K562 (cell line): ENCODE results near the gene KBTBD12. TPM values are rescaled to one million over a fixed set of nuclear protein-coding genes. Genes with fewer than 3 reads are reported as not detected.

Source experiments
- ATAC-seq: fragments of 200-7000 bp; cut with Tn5 transposase; 3 replicates; pipeline ENCODE4 v1.9.1; 2020; ENCODE audit warnings: moderate library complexity
- BruUV-seq: library from RNA; stranded (reverse); fragments of 400-500 nt; replicated peaks from 2 replicates; lab custom pipeline; 2021; lab: Mats Ljungman, UMichigan
- CTCF ChIA-PET: fragments of 300-600 bp; formaldehyde crosslinking; extraction: SDS; loops from one replicate; lab custom pipeline; 2021; ENCODE audit warnings: low intra/inter-chr PET ratio; lab: Yijun Ruan, JAX
- POLR2A ChIA-PET: fragments of 300-600, 350-650 bp; sonication (Branson Sonifier 250); formaldehyde crosslinking; extraction: SDS; loops from one replicate; lab custom pipeline; 2021; ENCODE audit warnings: antibody characterized with exemption, inconsistent platforms; lab: Yijun Ruan, JAX
- DNase-seq, 4 experiments: peaks; one replicate each; pipeline versions ENCODE4 v3.0.0 to v3.0.0-alpha.2; 2011 to 2018; ENCODE audit warnings: low spot score in 3 of 4, mixed read lengths in 3 of 4; ENCODE audit errors: extremely low read depth in 1 of 4
- FAIRE-seq: peaks from 2 replicates; lab custom pipeline; 2011; peaks lifted over from hg19 to GRCh38; lab: Jason Lieb, UNC
- H2AFZ ChIP-seq: 2 replicates; pipeline ENCODE4 v1.6.0; 2011; ENCODE audit warnings: low read depth, low read length, control low read depth, inconsistent platforms
- H3K27ac ChIP-seq: fragments of 200-600 bp; 3 replicates; pipeline ENCODE4 v1.8.0; 2011; ENCODE audit warnings: low read depth, mild to moderate bottlenecking, control low read depth, inconsistent platforms, low read length, moderate library complexity, mixed read lengths; ENCODE audit errors: extremely low read depth
- H3K27me3 ChIP-seq, 2 experiments: fragments of 300-600 bp in 1 of 2; 2 replicates in 1 of 2; 3 replicates in 1 of 2; pipeline versions ENCODE4 v1.6.0 to v1.8.0; 2011; ENCODE audit warnings: inconsistent platforms in 2 of 2, low read length in 2 of 2, mild to moderate bottlenecking in 1 of 2, mixed read lengths in 1 of 2, moderate library complexity in 1 of 2; ENCODE audit not compliant: control insufficient read depth in 2 of 2, insufficient read depth in 2 of 2
- H3K36me3 ChIP-seq: fragments of 300-600 bp; 3 replicates; pipeline ENCODE4 v1.8.0; 2011; ENCODE audit warnings: mild to moderate bottlenecking, low read length, inconsistent platforms; ENCODE audit not compliant: control insufficient read depth, insufficient read depth
- H3K4me1 ChIP-seq, 2 experiments: fragments of 200-600 bp in 1 of 2; replicated peaks in 1 of 2; 2 replicates in 1 of 2; 3 replicates in 1 of 2; pipeline versions ENCODE4 v1.5.1 to v1.8.0; 2011; ENCODE audit warnings: inconsistent platforms in 2 of 2, low read length in 2 of 2, mild to moderate bottlenecking in 1 of 2, mixed read lengths in 1 of 2, moderate library complexity in 1 of 2; ENCODE audit not compliant: control insufficient read depth in 2 of 2, insufficient read depth in 2 of 2
- H3K4me2 ChIP-seq: 2 replicates; pipeline ENCODE4 v1.6.1; 2011; ENCODE audit warnings: low read length, control low read depth, inconsistent platforms, mixed read lengths; ENCODE audit not compliant: insufficient read depth
- H3K4me3 ChIP-seq: fragments of 200-600 bp; sonication (generic), shearing (Covaris generic); 2 replicates; pipeline ENCODE4 v1.5.1; 2016; ENCODE audit warnings: control low read depth, inconsistent platforms
- H3K79me2 ChIP-seq: fragments of 200-600 bp; 3 replicates; pipeline ENCODE4 v1.8.0; 2011; ENCODE audit warnings: low read length, inconsistent platforms; ENCODE audit not compliant: control insufficient read depth, insufficient read depth
- H3K9ac ChIP-seq, 2 experiments: 2 replicates each; pipeline versions ENCODE4 v1.6.0 to v1.6.1; 2011; ENCODE audit warnings: low read depth in 2 of 2, low read length in 2 of 2, control low read depth in 1 of 2, inconsistent platforms in 1 of 2, mild to moderate bottlenecking in 1 of 2, mixed read lengths in 1 of 2; ENCODE audit not compliant: insufficient read depth in 1 of 2
- H3K9me1 ChIP-seq: one replicate; pipeline ENCODE4 v1.6.0; 2011; ENCODE audit warnings: inconsistent platforms, mild to moderate bottlenecking, low read length, moderate library complexity; ENCODE audit not compliant: control insufficient read depth, insufficient read depth
- H3K9me3 ChIP-seq: replicated peaks from 2 replicates; pipeline ENCODE4 v1.5.1; 2011; ENCODE audit warnings: low read depth, low read length, inconsistent platforms; ENCODE audit not compliant: control insufficient read depth, insufficient read depth
- H4K20me1 ChIP-seq: replicated peaks from 2 replicates; pipeline ENCODE4 v1.6.1; 2011; ENCODE audit warnings: low read length, inconsistent platforms, mixed read lengths; ENCODE audit not compliant: control insufficient read depth, insufficient read depth
- DPF2 ChIP-seq: fragments of 450-650 bp; IDR thresholded peaks from 2 replicates; pipeline ENCODE4 v1.6.1; 2016
- KLF6 ChIP-seq: fragments of 250-450 bp; sonication (Bioruptor Pico); IDR thresholded peaks from 2 replicates; pipeline ENCODE4 v1.4.0; 2020; ENCODE audit warnings: mild to moderate bottlenecking, moderate library complexity, borderline replicate concordance
- RBM39 ChIP-seq: fragments of 200-400 bp; formaldehyde crosslinking; optimal IDR thresholded peaks from 2 replicates; pipeline ENCODE3; 2018; ENCODE audit warnings: low read depth, low read length
- WGBS: fragments of 100-300 bp; shearing (Covaris generic); methylation state at CpG from one replicate; pipeline ENCODE4 v1.1.6; 2016; ENCODE audit warnings: low coverage, mixed read lengths; ENCODE audit not compliant: insufficient coverage; ENCODE audit errors: missing lambda C conversion rate; 5-methylcytosine and 5-hydroxymethylcytosine counted together
- in situ Hi-C: fragments of 300-500 bp; cut with MboI; formaldehyde crosslinking; loops from 4 replicates; pipeline ENCODE4 v1.15.0; 2018; ENCODE audit warnings: inconsistent platforms, mixed read lengths
- intact Hi-C: fragments of 100-400 bp; cut with micrococcal nuclease; formaldehyde crosslinking; loops from 2 replicates; pipeline ENCODE4 v1.14.2; 2022
- polyA plus RNA-seq, 8 experiments: library from polyadenylated mRNA; depleted of rRNA in 4 of 8; stranded (reverse) in 5 of 8; unstranded in 3 of 8; fragments of >200 nt; fragmentation: Nextera tagmentation in 2 of 8; fragmentation: Illumina TruSeq in 1 of 8; extraction: Ambion mirVana in 2 of 8; extraction: Trizol in 1 of 8; gene quantifications; 2 replicates each; pipeline versions ENCODE4 v1.2.1 to v1.2.3, GENCODE V29; 2011 to 2014; ENCODE audit warnings: inconsistent platforms in 1 of 8, missing spikeins in 1 of 8
- total RNA-seq, 7 experiments: library from RNA; depleted of rRNA in 6 of 7; stranded (reverse); fragments of >200 nt in 6 of 7; fragmentation: Illumina TruSeq in 2 of 7; extraction: Trizol in 2 of 7; gene quantifications; 2 replicates each; pipeline versions ENCODE4 v1.2.1 to v1.2.3, GENCODE V29; 2011 to 2021; ENCODE audit warnings: low replicate concordance in 1 of 7
- TF ChIP-seq, protein P1 (sequence below): fragments of 450-650 bp; IDR thresholded peaks from 2 replicates; pipeline ENCODE4 v1.6.1; 2018; ENCODE audit not compliant: partially characterized antibody

KBTBD12 gene
- total and polyA plus RNA-seq, 9 of the 15 experiments (the other 6 are each of a cell fraction or from before 2014, with no cell fraction given) = not detected

DNA sequence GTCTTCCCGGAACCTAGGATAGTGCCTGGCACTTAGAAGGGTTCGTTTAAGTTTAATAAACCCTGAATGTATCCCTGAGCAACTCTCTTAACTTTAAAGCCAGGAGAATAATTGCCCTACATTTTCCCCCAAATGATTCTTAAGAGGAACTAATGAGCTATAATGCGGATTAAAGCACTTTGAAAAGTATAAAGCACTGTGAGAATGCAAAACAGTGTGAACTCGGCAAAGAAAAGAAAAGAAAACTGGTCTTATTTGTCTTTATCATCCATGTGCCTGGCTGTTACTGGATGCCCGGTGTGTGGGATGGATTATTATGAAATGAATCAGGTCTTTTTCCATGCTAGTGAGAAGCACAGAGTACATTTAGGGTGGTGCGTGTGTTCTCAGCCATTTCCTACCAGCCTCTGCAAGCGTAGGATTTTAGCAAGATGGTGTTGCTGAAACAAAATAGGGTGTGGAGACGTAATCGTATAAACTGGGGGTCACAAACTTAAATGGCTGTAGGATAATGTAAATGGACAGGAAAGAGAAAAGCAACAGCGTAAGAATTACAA, 983 bp downstream of the KBTBD12 start:
- in situ Hi-C loops = no loop called here
- intact Hi-C loops = no loop called here
- Histone ChIP-seq H3K27me3 (peaks cover 7 to 20% of the 10 kb centered on the region in 2 experiments; a peak in 3 of 5 replicates), H3K79me2 (no peaks in the 10 kb centered on the region), H3K36me3 (no peaks in the 10 kb centered on the region), H3K4me1 (no peaks in the 10 kb centered on the region), H3K27ac (no peak overlapping the region), H3K4me2 (no peak overlapping the region), H4K20me1 (no peaks in the 10 kb centered on the region), H2AFZ (no peak overlapping the region), H3K9me1 (no peaks in the 10 kb centered on the region), H3K4me3 (no peak overlapping the region), H3K9me3 (no peaks in the 10 kb centered on the region), H3K9ac (no peak overlapping the region)
- WGBS = 4% methylated on average over 8 of the region's 10 CpGs
- CTCF ChIA-PET = no interaction called here
- no peak for ATAC-seq
- POLR2A ChIA-PET = interaction anchor here (0.8 to 1.0 kb wide), 2 partner anchors 50 to 119 kb away, joined by 3 read pairs; no protein-coding TSS in a partner anchor
- no TSS peak for BruUV-seq
- no peak for DNase-seq
- no peak for TF ChIP-seq KLF6 (CRISPR knock-in tag)
- TF ChIP-seq RBM39 = no peak
- TF ChIP-seq, protein P1, sequence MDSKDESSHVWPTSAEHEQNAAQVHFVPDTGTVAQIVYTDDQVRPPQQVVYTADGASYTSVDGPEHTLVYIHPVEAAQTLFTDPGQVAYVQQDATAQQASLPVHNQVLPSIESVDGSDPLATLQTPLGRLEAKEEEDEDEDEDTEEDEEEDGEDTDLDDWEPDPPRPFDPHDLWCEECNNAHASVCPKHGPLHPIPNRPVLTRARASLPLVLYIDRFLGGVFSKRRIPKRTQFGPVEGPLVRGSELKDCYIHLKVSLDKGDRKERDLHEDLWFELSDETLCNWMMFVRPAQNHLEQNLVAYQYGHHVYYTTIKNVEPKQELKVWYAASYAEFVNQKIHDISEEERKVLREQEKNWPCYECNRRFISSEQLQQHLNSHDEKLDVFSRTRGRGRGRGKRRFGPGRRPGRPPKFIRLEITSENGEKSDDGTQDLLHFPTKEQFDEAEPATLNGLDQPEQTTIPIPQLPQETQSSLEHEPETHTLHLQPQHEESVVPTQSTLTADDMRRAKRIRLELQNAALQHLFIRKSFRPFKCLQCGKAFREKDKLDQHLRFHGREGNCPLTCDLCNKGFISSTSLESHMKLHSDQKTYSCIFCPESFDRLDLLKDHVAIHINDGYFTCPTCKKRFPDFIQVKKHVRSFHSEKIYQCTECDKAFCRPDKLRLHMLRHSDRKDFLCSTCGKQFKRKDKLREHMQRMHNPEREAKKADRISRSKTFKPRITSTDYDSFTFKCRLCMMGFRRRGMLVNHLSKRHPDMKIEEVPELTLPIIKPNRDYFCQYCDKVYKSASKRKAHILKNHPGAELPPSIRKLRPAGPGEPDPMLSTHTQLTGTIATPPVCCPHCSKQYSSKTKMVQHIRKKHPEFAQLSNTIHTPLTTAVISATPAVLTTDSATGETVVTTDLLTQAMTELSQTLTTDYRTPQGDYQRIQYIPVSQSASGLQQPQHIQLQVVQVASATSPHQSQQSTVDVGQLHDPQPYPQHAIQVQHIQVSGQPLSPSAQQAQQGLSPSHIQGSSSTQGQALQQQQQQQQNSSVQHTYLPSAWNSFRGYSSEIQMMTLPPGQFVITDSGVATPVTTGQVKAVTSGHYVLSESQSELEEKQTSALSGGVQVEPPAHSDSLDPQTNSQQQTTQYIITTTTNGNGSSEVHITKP = no peak
- no peak for TF ChIP-seq DPF2
- no peak for FAIRE-seq
